ENCODE results near the gene LCN2. TPM values are rescaled to one million over a fixed set of nuclear protein-coding genes. Genes with fewer than 3 reads are reported as not detected.

Gene LCN2
- total and polyA plus RNA-seq, 2 experiments from 2014 or later: 2.0 TPM; not detected in 1

DNA sequence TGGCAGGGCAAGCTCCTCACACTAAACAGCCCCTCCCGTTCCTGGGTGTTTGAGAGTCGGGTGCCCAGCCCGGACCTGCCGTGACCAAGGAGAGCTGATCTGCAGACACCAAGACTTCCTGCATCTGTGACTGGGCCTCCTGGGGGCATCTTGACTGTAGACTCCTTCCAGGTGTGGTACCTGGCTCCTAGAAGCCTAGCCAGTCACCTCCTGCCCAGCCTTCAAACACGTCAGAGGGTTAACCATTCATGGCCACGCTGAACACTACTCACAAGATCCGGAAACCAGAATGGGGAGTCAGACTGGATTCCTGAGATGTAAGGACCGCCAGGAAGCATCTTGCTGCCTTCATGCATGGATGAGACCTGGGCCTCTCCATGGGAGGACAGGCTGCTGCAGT lies 3.7 kb upstream of the LCN2 start:
- peaks cover 3% of the 10 kb centered on the region for H3K4me1 ChIP-seq (ENCODE audit: insufficient read depth)
- H3K79me2 ChIP-seq (replicated peaks; ENCODE audit: insufficient read depth): no peaks in the 10 kb centered on the region
- no peaks in the 10 kb centered on the region for H3F3A ChIP-seq (replicated peaks; ENCODE audit: low read depth)
- H3K4me1 Mint-ChIP-seq: peaks cover 5% of the 10 kb centered on the region
- H3K27ac ChIP-seq (ENCODE audit: low read depth): no peak overlapping the region
- H2AFZ ChIP-seq: no peak overlapping the region
- H3K9me3 Mint-ChIP-seq: no peaks in the 10 kb centered on the region
- no peaks in the 10 kb centered on the region for H3K36me3 Mint-ChIP-seq (ENCODE audit: low read depth)
- no peak for ATAC-seq
- no peaks in the 10 kb centered on the region for H3K9me2 ChIP-seq (ENCODE audit: insufficient read depth)
- no peak overlapping the region for H3K27ac Mint-ChIP-seq
- DNase-seq (ENCODE audit: low spot score): no peak
- H3K4me3 Mint-ChIP-seq: no peak overlapping the region
- no peaks in the 10 kb centered on the region for H3K27me3 ChIP-seq (ENCODE audit: insufficient read depth)
- H4K20me1 ChIP-seq (replicated peaks; ENCODE audit: insufficient read depth): no peaks in the 10 kb centered on the region
- H3K36me3 ChIP-seq (ENCODE audit: insufficient read depth): no peaks in the 10 kb centered on the region
- H3K4me3 ChIP-seq: no peak overlapping the region
- no peak for TF ChIP-seq ZNF114 (CRISPR knock-in tag; IDR thresholded peaks at IDR 0.05)
- TF ChIP-seq, protein P1, sequence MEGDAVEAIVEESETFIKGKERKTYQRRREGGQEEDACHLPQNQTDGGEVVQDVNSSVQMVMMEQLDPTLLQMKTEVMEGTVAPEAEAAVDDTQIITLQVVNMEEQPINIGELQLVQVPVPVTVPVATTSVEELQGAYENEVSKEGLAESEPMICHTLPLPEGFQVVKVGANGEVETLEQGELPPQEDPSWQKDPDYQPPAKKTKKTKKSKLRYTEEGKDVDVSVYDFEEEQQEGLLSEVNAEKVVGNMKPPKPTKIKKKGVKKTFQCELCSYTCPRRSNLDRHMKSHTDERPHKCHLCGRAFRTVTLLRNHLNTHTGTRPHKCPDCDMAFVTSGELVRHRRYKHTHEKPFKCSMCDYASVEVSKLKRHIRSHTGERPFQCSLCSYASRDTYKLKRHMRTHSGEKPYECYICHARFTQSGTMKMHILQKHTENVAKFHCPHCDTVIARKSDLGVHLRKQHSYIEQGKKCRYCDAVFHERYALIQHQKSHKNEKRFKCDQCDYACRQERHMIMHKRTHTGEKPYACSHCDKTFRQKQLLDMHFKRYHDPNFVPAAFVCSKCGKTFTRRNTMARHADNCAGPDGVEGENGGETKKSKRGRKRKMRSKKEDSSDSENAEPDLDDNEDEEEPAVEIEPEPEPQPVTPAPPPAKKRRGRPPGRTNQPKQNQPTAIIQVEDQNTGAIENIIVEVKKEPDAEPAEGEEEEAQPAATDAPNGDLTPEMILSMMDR (conservative IDR thresholded peaks at IDR 0.05; ENCODE audit: low read depth in 2 of 2): no peak
- no peak for TF ChIP-seq CREB1 (CRISPR knock-in tag; IDR thresholded peaks at IDR 0.05; ENCODE audit: low read depth)
- TF ChIP-seq EZH2phosphoT487 (IDR thresholded peaks at IDR 0.05; ENCODE audit: unreplicated experiment): no peak
- TF ChIP-seq, protein P2, sequence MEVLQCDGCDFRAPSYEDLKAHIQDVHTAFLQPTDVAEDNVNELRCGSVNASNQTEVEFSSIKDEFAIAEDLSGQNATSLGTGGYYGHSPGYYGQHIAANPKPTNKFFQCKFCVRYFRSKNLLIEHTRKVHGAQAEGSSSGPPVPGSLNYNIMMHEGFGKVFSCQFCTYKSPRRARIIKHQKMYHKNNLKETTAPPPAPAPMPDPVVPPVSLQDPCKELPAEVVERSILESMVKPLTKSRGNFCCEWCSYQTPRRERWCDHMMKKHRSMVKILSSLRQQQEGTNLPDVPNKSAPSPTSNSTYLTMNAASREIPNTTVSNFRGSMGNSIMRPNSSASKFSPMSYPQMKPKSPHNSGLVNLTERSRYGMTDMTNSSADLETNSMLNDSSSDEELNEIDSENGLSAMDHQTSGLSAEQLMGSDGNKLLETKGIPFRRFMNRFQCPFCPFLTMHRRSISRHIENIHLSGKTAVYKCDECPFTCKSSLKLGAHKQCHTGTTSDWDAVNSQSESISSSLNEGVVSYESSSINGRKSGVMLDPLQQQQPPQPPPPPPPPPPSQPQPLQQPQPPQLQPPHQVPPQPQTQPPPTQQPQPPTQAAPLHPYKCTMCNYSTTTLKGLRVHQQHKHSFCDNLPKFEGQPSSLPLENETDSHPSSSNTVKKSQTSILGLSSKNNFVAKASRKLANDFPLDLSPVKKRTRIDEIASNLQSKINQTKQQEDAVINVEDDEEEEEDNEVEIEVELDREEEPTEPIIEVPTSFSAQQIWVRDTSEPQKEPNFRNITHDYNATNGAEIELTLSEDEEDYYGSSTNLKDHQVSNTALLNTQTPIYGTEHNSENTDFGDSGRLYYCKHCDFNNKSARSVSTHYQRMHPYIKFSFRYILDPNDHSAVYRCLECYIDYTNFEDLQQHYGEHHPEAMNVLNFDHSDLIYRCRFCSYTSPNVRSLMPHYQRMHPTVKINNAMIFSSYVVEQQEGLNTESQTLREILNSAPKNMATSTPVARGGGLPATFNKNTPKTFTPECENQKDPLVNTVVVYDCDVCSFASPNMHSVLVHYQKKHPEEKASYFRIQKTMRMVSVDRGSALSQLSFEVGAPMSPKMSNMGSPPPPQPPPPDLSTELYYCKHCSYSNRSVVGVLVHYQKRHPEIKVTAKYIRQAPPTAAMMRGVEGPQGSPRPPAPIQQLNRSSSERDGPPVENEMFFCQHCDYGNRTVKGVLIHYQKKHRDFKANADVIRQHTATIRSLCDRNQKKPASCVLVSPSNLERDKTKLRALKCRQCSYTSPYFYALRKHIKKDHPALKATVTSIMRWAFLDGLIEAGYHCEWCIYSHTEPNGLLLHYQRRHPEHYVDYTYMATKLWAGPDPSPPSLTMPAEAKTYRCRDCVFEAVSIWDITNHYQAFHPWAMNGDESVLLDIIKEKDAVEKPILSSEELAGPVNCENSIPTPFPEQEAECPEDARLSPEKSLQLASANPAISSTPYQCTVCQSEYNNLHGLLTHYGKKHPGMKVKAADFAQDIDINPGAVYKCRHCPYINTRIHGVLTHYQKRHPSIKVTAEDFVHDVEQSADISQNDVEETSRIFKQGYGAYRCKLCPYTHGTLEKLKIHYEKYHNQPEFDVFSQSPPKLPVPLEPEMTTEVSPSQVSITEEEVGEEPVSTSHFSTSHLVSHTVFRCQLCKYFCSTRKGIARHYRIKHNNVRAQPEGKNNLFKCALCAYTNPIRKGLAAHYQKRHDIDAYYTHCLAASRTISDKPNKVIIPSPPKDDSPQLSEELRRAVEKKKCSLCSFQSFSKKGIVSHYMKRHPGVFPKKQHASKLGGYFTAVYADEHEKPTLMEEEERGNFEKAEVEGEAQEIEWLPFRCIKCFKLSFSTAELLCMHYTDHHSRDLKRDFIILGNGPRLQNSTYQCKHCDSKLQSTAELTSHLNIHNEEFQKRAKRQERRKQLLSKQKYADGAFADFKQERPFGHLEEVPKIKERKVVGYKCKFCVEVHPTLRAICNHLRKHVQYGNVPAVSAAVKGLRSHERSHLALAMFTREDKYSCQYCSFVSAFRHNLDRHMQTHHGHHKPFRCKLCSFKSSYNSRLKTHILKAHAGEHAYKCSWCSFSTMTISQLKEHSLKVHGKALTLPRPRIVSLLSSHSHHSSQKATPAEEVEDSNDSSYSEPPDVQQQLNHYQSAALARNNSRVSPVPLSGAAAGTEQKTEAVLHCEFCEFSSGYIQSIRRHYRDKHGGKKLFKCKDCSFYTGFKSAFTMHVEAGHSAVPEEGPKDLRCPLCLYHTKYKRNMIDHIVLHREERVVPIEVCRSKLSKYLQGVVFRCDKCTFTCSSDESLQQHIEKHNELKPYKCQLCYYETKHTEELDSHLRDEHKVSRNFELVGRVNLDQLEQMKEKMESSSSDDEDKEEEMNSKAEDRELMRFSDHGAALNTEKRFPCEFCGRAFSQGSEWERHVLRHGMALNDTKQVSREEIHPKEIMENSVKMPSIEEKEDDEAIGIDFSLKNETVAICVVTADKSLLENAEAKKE (CRISPR knock-in tag; IDR thresholded peaks at IDR 0.05): no peak
- TF ChIP-seq, protein P3, sequence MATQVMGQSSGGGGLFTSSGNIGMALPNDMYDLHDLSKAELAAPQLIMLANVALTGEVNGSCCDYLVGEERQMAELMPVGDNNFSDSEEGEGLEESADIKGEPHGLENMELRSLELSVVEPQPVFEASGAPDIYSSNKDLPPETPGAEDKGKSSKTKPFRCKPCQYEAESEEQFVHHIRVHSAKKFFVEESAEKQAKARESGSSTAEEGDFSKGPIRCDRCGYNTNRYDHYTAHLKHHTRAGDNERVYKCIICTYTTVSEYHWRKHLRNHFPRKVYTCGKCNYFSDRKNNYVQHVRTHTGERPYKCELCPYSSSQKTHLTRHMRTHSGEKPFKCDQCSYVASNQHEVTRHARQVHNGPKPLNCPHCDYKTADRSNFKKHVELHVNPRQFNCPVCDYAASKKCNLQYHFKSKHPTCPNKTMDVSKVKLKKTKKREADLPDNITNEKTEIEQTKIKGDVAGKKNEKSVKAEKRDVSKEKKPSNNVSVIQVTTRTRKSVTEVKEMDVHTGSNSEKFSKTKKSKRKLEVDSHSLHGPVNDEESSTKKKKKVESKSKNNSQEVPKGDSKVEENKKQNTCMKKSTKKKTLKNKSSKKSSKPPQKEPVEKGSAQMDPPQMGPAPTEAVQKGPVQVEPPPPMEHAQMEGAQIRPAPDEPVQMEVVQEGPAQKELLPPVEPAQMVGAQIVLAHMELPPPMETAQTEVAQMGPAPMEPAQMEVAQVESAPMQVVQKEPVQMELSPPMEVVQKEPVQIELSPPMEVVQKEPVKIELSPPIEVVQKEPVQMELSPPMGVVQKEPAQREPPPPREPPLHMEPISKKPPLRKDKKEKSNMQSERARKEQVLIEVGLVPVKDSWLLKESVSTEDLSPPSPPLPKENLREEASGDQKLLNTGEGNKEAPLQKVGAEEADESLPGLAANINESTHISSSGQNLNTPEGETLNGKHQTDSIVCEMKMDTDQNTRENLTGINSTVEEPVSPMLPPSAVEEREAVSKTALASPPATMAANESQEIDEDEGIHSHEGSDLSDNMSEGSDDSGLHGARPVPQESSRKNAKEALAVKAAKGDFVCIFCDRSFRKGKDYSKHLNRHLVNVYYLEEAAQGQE (IDR thresholded peaks at IDR 0.05; ENCODE audit: unreplicated experiment): no peak
- TF ChIP-seq, protein P4, sequence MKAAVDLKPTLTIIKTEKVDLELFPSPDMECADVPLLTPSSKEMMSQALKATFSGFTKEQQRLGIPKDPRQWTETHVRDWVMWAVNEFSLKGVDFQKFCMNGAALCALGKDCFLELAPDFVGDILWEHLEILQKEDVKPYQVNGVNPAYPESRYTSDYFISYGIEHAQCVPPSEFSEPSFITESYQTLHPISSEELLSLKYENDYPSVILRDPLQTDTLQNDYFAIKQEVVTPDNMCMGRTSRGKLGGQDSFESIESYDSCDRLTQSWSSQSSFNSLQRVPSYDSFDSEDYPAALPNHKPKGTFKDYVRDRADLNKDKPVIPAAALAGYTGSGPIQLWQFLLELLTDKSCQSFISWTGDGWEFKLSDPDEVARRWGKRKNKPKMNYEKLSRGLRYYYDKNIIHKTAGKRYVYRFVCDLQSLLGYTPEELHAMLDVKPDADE (IDR thresholded peaks at IDR 0.05): no peak
- no peak for TF ChIP-seq ZNF331 (CRISPR knock-in tag; IDR thresholded peaks at IDR 0.05; ENCODE audit: low read depth)
- TF ChIP-seq STAT1 (IDR thresholded peaks at IDR 0.05; ENCODE audit: unreplicated experiment): no peak
- TF ChIP-seq EZH2 (IDR thresholded peaks at IDR 0.05; ENCODE audit: low read depth, unreplicated experiment): no peak
- TF ChIP-seq POLR2AphosphoS5 (IDR thresholded peaks at IDR 0.05; ENCODE audit: low read depth): no peak
- TF ChIP-seq JUNB (IDR thresholded peaks at IDR 0.05; ENCODE audit: unreplicated experiment): no peak
- no peak for TF ChIP-seq NANOG (IDR thresholded peaks at IDR 0.05; ENCODE audit: borderline replicate concordance)
- peaks cover 8% of the 10 kb centered on the region for H3K27me3 Mint-ChIP-seq (ENCODE audit: insufficient read depth, low read depth, poor library complexity)
- no peak overlapping the region for H3K4me2 ChIP-seq

All from GM23338 (cell line).